ENCODE data around the gene MAT1A.
"Not testable (repeated sequence)": the region's sequence is repeated elsewhere in the genome, so short reads cannot be mapped to it uniquely, and the experiment has no call there.

Gene MAT1A

GRCh38 chr10:80289451-80290287, at the start of gene MAT1A:
Gene MAT1A, minus strand, starts transcription at chr10:80289658. Its CDS starts 235 bp downstream, at chr10:80289423.
- DNase-seq: peak; percentile 41

DNA sequence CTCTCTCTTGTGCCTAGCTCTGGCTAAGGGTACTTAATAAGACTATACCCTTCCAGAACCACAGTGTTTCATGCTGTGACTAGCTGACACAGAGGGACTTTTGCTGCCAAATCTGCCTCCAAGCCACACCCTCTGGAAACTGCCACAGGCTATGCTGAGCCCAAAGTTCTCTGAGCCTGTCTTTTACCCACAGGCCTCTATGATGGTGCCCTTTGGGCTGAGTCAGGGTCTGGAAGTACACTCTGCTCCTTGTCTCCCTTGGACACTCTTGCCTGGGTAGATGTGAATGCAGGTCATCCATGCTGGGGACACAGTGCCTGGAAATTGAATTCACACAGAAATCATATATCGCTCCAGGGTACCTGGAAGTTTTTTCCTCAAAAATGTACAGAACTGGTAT, 44.5 kb upstream of the MAT1A start:
- DNase-seq: no peak

DNA sequence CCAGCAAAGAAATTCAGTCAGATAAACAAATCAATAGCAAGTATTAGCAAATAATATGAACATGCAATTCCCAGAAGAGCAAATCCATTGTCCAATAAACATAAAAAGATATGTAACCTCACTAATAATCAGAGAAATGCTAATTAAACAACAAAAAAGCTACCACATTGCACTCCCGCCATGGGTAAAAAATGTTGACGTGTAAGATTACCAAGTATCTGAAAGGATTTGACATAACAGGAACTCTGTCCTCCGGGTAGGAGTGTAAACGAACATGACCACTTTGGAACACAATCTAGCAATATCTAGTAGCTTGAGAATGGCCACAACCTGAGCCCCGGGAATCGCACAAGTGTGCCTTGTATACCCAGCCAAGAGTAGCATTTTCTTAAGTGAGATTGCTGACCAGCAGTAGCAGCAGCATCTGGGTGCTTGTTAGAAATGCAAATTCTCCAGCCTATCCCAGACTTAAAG, 35.5 kb upstream of the MAT1A start:
- no peak for DNase-seq

DNA sequence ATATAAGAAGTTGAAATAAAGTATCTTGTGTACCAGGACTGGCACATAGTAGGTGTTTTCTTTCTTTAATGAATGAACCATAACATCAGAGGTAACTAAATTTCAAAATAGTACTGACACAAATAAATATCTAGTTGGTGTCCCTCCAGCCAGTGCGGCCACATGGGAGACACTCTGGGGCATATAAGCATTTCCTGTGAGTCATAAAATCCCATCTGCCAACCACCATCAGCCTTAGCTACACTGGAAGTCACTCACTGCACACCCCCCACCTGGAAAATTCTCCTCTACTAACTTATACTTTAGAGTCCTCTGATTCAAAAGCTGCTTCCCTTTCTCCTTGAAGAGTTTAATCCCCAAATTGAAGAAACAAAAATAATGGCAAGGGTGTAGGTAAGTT, 34.6 kb upstream of the MAT1A start:
- DNase-seq: no peak

GRCh38 chr10:80323311-80323710, 33.9 kb upstream of the MAT1A start:
- DNase-seq: no peak

DNA sequence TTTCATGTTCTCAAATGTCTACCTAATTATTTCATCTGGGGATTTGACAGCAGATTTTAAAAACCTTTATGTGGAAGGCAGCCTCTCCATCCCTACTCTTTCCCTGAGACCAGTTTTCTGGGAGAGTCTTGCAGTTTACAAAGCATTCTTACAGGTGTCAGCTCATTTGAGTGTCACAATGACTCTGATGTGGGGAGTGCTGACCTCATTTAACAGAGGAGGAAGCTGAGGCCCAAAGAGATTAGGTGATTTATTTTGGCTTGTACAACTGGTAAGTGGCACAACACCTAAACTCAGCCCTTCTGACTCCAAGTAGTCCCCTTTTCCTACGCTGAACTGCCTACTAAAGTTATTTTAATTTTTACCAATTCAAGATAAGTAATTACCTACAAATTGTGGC, 33.3 kb upstream of the MAT1A start:
- DNase-seq: no peak

GRCh38 chr10:80322158-80322557, 32.7 kb upstream of the MAT1A start:
- DNase-seq: no peak

DNA sequence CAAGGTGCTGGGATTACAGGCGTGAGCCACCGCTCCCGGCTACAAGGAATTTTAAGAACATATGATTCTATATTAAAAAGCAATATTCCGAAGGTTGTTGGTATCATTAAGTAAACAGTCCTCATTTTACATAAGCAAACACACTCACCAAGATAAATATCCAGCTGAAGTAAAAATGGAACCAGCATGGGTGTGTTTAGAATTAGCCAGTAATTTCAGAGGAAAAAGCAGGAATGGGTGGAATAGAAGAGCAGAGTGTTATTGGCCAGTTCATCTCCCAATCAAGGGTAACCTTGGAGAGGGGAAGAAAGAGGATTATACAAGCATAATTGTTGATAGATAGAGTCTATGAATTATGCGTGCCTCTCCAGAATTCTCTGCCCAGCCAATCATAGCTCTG, 31.7 kb upstream of the MAT1A start:
- no peak for DNase-seq

DNA sequence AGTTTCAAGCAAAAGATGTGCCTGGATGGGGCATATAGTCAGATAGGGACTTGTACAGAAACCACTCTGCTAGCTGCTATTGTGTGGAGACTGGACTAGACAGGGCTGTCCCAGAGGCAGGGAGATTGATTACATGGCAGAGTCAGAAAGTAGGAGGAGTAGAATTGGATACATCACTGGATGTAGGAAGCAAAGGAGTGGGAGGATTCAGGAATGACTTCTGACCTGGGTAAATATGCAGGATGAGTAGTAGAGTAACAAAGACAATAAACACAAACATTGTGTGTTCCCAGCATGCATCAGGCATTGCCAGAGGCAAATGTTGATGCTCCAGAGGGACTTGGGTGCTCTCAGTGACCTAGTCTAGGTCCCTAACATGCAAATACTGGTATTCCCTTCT, 30.9 kb upstream of the MAT1A start:
- DNase-seq: no peak

- DNase-seq: no peak
These were observed 30.4 kb upstream of the MAT1A start for GRCh38 chr10:80319725-80320290.

DNA sequence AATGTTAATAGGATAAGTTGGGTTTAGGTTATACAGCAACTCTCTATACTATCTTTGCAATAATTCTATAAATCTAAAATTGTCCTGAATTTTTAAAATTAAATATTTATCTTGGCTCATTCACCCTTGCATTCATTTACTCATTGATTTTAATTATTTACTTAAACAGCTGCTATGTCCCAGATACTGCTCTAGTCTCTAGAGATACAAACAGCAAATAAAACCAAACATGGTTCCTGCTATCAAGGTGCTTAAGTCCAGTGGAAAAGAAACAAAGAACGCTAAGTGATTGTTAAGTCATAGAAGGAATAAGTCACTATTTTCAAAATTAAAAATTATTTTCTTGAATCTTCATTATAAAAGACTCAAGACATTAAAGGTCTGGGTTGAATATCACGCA, 29.9 kb upstream of the MAT1A start:
- no peak for DNase-seq

- no peak for DNase-seq
These were observed 29.3 kb upstream of the MAT1A start for GRCh38 chr10:80318742-80319141.

DNA sequence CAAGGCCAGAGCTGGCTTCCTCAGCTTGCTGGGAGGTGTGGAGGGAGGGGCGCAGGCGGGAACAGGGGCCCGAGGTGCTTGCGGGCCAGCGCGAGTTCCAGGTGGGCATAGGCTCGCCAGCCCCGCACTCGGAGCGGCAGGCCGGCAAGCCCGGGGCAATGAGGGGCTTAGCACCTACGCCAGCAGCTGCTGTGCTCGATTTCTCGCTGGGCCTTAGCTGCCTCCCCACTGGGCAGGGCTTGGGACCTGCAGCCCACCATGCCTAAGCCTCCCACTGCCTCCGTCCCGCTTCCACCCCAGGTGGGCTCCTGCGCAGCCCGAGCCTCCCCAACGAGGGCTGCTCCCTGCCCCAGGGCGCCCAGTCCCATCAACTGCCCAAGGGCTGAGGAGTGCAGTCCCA, 25.9 kb upstream of the MAT1A start:
- DNase-seq: no peak

GRCh38 chr10:80313523-80313922, 24.1 kb upstream of the MAT1A start:
- no peak for DNase-seq

DNA sequence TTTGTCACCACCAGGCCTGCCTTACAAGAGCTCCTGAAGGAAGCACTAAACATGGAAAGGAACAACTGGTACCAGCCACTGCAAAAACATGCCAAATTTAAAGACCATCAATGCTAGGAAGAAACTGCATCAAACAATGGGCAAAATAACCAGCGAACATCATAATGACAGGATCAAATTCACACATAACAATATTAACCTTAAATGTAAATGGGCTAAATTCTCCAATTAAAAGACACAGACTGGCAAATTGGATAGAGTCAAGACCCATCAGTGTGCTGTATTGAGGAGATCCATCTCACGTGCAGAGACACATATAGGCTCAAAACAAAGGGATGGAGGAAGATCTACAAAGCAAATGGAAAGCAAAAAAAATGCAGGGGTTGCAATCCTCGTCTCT, 16.5 kb upstream of the MAT1A start:
- DNase-seq: not testable (repeated sequence)

GRCh38 chr10:80296942-80297341, 7.5 kb upstream of the MAT1A start:
- DNase-seq: no peak

- DNase-seq: no peak
These were observed 3.3 kb upstream of the MAT1A start for GRCh38 chr10:80292607-80293239.

- peak; percentile 68 for DNase-seq
These were observed 1.2 kb upstream of the MAT1A start for GRCh38 chr10:80290474-80291220.

DNA sequence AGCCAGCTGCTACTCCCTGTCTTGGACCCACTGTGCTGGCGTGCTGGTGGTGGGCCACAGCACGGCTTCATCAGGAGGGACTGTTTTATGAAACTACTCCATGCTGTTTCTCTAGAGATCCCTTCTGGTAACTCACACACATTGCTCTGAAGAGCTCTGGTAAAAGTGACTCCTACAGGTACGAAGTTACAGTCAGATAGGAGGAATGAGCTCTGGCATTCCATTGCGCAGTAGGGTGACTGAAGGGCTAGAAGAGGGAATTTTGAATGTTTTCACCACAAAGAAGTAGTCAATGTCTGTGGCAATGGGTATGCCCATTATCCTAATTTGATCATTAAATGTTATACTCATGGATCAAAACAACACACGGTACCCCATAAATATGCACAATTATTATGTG, 609 bp downstream of the MAT1A start:
- no peak for DNase-seq

GRCh38 chr10:80284522-80284921, 4.9 kb downstream of the MAT1A start:
- no peak for DNase-seq

DNA sequence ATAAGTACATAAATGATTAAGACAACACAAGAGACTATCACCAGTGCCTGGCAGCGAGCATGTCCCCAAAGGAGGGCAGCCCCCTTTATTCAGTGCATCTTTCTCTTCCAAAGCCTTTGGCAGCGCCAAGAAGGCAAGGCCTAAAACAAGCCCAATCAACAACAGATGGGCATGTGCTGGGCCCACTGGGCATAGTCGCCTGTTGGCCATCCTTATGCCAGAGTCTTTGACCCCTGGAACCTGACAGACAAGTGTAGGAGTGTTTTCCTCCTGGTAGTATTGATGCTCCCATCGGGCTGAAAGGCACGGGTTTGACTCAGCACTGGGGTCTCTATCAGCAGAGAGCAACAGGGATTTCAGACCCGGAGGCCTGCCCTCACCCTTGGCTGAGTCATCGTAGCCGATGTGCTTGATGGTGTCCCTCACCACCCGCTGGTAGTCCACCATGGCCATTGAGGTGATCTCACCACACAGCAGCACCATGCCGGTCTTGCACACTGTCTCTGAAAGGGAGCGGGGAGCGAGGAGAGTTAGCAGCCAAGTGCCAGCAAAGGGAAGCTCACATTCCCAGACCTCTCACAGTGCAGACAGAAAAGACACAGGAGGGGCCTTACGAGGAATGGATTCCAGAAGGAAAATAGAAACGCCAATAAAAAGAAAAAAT, 5.8 kb downstream of the MAT1A start:
- no peak for DNase-seq

GRCh38 chr10:80283119-80283518, 6.3 kb downstream of the MAT1A start:
- DNase-seq: no peak

All from NCI-H526 treated with DMSO at 0.1 percent for 48 hours (cell line).